SJSA1 (cell line): ENCODE measurements around the gene CLTCL1. TPM values are rescaled to one million over a fixed set of nuclear protein-coding genes. Genes with fewer than 3 reads are reported as not detected.

Experiments
- DNase-seq, 2 experiments: peaks; one replicate each; pipeline ENCODE4 v3.0.0-alpha.2; 2015 to 2020; ENCODE audit warnings: low spot score in 2 of 2, low read depth in 1 of 2
- H3K27ac ChIP-seq: fragments of 250-450 bp; sonication (Bioruptor Pico); 2 replicates; pipeline ENCODE4 v1.5.1; 2020; ENCODE audit warnings: mild to moderate bottlenecking, moderate library complexity
- H3K27me3 ChIP-seq: fragments of 250-450 bp; sonication (Bioruptor Pico); replicated peaks from 2 replicates; pipeline ENCODE4 v1.5.1; 2020; ENCODE audit warnings: mild to moderate bottlenecking, moderate library complexity
- H3K36me3 ChIP-seq: fragments of 250-450 bp; sonication (Bioruptor Pico); 2 replicates; pipeline ENCODE4 v1.5.1; 2020; ENCODE audit warnings: mild to moderate bottlenecking
- H3K4me1 ChIP-seq: fragments of 250-450 bp; sonication (Bioruptor Pico); replicated peaks from 2 replicates; pipeline ENCODE4 v1.6.1; 2021; ENCODE audit warnings: mild to moderate bottlenecking
- H3K4me3 ChIP-seq: fragments of 250-450 bp; sonication (Bioruptor Pico); 2 replicates; pipeline ENCODE4 v1.5.1; 2020; ENCODE audit warnings: mild to moderate bottlenecking
- H3K9me3 ChIP-seq: fragments of 250-450 bp; sonication (Bioruptor Pico); replicated peaks from 2 replicates; pipeline ENCODE4 v1.5.1; 2020; ENCODE audit warnings: mild to moderate bottlenecking
- total RNA-seq: library from RNA; depleted of rRNA; stranded (reverse); fragments of >200 nt; shearing (Covaris generic); gene quantifications from 2 replicates; pipeline ENCODE4 v1.2.3, GENCODE V29; 2014

Gene CLTCL1
- total RNA-seq, 1 experiment from 2014 or later = 17.1 TPM

DNA sequence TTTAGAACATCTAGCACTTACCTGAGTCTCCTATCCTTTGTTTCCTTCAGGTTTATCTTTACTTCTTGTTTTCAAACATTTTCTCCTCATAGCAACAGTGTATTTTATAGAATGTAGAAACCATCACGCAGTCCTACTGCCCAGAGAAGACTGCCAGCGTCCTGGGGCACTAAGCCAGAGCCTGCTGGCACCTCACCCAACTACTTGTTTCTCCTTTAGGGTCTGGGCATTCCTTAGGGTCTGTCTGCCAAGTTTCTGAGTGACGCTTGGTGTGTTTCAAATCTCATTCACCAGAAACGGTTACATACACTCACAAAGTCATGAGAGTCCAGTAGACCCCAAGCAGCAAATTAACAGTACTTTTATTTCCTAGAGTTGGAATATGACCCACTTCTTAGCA lies 63.3 kb downstream of the CLTCL1 start:
- Histone ChIP-seq H3K4me3 (no peak overlapping the region), H3K9me3 (no peaks in the 10 kb centered on the region), H3K4me1 (no peaks in the 10 kb centered on the region), H3K27ac (no peak overlapping the region), H3K27me3 (no peaks in the 10 kb centered on the region), H3K36me3 (peaks cover 85% of the 10 kb centered on the region)
- no peak for DNase-seq

DNA sequence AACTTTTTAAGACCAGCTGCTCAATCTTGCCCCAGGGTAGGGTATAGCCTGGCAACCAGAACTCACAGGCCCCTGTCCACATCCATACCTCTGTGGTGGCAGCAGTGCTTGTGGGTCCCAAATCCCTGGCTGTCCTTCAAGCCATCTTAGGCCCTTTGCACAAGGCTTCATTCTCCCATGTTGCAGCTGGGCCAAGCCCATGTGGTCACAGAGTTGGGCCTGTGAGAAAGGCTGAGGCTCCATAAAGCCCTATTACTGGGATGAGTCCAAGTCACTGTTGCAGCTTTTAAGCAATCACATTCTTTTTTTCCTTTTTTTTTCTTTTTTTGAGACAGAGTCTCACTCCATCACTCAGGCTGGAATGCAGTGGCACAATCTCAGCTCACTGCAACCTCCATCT lies 65.1 kb downstream of the CLTCL1 start:
- DNase-seq = no peak
- Histone ChIP-seq H3K4me1 (no peaks in the 10 kb centered on the region), H3K27ac (no peak overlapping the region), H3K27me3 (no peaks in the 10 kb centered on the region), H3K36me3 (peaks cover 87% of the 10 kb centered on the region), H3K4me3 (no peak overlapping the region), H3K9me3 (no peaks in the 10 kb centered on the region)

DNA sequence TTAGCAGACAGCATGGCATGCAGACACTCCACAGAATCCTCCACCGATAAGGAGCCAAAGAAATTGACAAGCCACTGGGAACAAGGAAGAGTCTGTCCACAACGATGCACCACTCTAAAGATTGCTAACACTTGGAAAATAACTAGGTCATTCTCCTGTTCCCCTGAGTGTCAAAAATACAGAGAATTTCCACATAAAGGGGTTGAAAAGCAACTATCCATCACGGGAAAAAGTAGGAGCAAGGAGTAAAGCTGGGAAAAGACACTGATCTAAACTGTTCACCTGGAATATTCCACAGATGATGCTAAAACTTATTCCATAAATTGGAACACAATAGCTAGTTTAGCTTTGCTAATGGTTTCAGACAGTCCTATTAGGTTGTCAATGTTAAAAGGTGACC lies 66.0 kb downstream of the CLTCL1 start:
- no peak for DNase-seq
- H3K27ac ChIP-seq = no peak overlapping the region
- H3K4me3 ChIP-seq = no peak overlapping the region
- H3K27me3 ChIP-seq = no peaks in the 10 kb centered on the region
- H3K36me3 ChIP-seq = peaks cover 90% of the 10 kb centered on the region
- H3K4me1 ChIP-seq = no peaks in the 10 kb centered on the region
- no peaks in the 10 kb centered on the region for H3K9me3 ChIP-seq

DNA sequence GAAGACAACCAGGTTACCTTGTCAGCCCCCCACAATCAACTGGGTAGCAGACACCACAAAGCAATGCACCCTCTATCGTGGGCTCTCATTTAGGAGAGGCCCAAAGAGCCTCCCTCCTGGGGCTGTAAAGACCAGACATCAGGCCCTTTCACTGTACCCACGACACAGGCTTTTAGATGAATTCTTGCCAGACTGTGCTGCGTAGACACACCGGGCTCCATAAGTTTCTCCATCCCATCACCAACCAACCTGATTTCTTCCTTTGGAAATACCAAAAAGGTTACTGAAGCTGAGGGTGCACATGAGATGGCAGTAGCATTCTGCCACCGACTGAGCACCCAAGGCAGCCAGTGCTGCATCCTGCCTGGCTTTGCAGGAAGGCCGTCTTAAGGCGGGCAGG lies 66.5 kb downstream of the CLTCL1 start:
- H3K4me1 ChIP-seq = no peaks in the 10 kb centered on the region
- H3K4me3 ChIP-seq = no peak overlapping the region
- peaks cover 91% of the 10 kb centered on the region for H3K36me3 ChIP-seq
- no peaks in the 10 kb centered on the region for H3K27me3 ChIP-seq
- no peak for DNase-seq
- no peaks in the 10 kb centered on the region for H3K9me3 ChIP-seq
- H3K27ac ChIP-seq = no peak overlapping the region

DNA sequence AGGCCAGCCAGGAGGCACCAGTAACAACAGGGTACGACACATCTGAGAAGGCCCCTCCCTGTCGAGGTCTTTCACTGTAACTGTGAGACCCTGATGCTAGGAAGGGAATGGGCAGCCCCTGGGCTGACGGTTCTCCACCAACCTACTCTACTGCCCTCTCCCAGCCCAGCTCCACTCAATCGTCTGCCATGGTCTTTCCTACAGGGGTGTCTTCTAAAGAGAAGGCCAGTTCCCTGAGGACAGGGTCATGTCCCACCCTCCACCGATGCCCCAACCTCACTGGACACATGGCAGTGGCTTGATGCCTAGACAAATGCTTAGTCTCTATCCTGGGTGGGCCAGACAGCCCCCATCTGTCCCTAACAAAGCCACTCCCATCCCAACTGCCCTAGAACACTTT lies 67.0 kb downstream of the CLTCL1 start:
- Histone ChIP-seq H3K36me3 (peaks cover 93% of the 10 kb centered on the region), H3K4me3 (no peak overlapping the region), H3K27me3 (no peaks in the 10 kb centered on the region), H3K4me1 (no peaks in the 10 kb centered on the region), H3K9me3 (no peaks in the 10 kb centered on the region), H3K27ac (no peak overlapping the region)
- no peak for DNase-seq

DNA sequence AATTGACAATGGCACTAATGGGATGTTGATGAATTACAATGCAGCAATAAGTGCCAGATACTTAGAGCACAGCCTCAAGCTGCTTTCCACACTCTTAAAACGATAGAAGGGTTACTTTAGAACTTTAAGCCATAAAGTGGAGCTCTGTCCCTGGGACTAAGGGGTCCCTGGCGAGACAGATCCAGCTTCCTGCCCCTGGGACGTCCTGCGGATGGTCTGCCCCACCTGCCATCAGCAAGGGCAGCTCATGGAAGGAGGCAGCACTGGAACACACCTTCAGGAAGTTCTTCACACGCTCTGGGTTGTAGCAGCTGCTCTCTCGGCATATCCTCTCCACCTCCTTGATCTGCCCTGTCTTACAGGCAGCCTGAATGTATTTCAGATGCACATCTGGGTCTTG lies 67.9 kb downstream of the CLTCL1 start:
- DNase-seq = no peak
- Histone ChIP-seq H3K27ac (no peak overlapping the region), H3K36me3 (peaks cover 90% of the 10 kb centered on the region)

DNA sequence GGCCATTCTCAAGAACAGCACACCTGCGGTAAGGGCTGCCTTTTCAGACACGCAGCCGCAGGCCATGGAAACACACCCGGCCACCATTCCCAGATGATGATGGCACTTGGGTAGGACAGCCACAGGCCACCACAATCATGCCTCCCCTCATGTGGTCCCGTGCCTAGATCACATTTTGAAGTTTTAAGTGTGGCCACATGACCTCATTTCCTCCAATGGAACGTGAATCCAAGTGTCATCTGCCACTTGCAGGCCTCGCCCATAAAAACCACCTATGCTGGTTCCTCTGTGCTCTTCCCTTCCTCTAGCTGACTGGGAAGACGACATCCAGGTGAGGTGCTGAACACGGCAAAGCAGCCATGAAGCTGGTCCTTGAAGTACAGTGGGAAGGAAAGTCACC lies 68.4 kb downstream of the CLTCL1 start:
- no peaks in the 10 kb centered on the region for H3K9me3 ChIP-seq
- H3K27me3 ChIP-seq = no peaks in the 10 kb centered on the region
- H3K27ac ChIP-seq = no peak overlapping the region
- DNase-seq = no peak
- H3K36me3 ChIP-seq = peaks cover 87% of the 10 kb centered on the region
- H3K4me1 ChIP-seq = no peaks in the 10 kb centered on the region
- no peak overlapping the region for H3K4me3 ChIP-seq

More for the DNA sequence above, 67.9 kb downstream of the CLTCL1 start:
- H3K27me3 ChIP-seq = no peaks in the 10 kb centered on the region
- H3K4me1 ChIP-seq = no peaks in the 10 kb centered on the region
- no peak overlapping the region for H3K4me3 ChIP-seq
- no peaks in the 10 kb centered on the region for H3K9me3 ChIP-seq

DNA sequence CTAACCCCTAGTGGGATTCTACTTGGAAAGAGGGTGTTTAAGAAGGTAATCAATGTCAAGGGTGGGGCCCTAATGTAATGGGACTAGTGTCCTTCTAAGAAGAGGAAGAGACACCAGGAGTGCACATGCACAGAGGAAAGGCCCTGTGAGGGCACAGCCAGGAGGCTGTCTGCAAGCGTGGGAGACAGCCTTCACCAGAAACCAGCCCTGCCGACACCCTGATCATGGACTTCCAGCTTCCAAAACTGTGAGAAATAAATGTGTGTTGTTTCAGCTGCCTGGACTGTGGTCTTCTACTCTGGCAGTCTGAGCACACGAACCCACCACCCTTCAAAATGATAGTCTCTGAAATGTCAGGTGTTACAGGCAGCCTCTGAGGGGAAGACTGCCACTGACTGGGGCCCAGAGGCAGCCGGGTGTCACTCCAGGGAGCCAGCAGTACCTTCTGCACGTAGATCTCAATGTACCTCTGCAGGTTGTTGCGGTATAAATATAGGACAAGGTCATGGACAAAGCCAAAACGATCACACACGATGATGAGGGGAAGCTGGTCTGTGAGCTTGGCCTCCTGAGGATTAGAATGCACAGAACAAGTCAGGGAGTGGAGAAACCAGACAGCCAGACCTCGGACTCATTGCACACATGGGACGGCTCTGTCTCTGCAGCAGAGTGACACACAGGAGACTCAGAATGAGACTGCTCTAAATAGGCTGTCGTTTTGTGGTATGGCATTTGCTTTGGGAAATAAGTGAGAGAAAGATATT lies 69.1 kb downstream of the CLTCL1 start:
- H3K4me3 ChIP-seq = no peak overlapping the region
- DNase-seq = no peak
- no peak overlapping the region for H3K27ac ChIP-seq

DNA sequence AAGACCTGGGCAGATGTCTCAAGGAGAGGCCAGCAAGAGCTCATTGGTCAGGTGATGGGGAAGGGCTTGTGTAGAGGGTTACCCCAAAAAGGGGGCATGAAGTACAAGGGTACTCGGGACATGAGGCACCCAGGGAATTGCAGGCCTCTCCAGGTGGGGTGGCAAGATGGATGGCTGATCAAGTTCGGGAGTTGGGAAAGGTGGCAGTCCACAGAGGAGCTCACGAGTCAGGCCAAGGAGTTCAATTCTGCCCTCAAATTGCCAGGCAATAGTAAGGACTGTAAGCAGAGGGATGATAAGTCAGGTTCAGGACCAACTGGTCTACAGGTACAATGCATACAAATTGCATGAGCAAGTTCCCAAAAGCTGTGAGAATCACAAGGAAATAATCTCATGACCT lies 70.7 kb downstream of the CLTCL1 start:
- DNase-seq = no peak
- Histone ChIP-seq H3K4me3 (no peak overlapping the region), H3K9me3 (no peaks in the 10 kb centered on the region), H3K27ac (no peak overlapping the region), H3K27me3 (no peaks in the 10 kb centered on the region), H3K4me1 (no peaks in the 10 kb centered on the region), H3K36me3 (peaks cover 75% of the 10 kb centered on the region)

More for the DNA sequence above, 69.1 kb downstream of the CLTCL1 start:
- H3K36me3 ChIP-seq = peaks cover 81% of the 10 kb centered on the region
- H3K9me3 ChIP-seq = no peaks in the 10 kb centered on the region
- no peaks in the 10 kb centered on the region for H3K4me1 ChIP-seq
- H3K27me3 ChIP-seq = no peaks in the 10 kb centered on the region

DNA sequence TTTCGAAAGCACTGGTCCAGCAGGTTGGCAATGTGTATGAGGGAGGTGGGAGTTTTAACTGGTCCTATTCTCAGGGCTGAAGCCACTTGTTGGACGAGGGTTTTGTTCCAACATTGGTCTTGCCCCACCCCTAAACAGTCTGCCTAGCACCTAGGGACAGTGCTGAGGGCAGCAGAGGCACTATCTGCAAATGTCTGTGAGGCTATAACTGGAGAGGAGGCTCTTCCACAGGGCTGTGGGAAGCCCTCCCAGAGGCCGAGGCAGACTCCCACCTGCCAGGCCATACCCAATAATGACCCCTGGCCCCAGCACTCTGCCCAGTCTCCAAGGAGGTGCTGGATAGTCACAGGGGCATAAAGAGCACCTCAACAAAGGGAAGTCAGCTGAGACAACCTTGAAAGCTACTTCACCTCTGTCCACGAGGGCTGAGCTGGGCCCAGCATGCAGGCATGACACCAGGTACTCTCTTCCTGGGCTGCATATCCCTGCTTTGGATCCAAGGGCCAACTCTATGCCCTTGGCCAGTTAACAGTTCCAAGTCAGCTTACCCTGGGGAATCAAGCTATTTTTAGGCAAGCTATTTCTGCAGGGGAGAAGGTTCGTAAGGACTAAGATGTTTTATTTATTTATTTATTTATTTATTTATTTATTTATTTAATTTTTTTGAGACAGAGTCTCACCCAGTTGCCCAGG lies 72.8 kb downstream of the CLTCL1 start:
- Histone ChIP-seq H3K4me3 (no peak overlapping the region), H3K9me3 (no peaks in the 10 kb centered on the region), H3K27me3 (no peaks in the 10 kb centered on the region), H3K4me1 (no peaks in the 10 kb centered on the region), H3K36me3 (peaks cover 68% of the 10 kb centered on the region), H3K27ac (no peak overlapping the region)
- no peak for DNase-seq

DNA sequence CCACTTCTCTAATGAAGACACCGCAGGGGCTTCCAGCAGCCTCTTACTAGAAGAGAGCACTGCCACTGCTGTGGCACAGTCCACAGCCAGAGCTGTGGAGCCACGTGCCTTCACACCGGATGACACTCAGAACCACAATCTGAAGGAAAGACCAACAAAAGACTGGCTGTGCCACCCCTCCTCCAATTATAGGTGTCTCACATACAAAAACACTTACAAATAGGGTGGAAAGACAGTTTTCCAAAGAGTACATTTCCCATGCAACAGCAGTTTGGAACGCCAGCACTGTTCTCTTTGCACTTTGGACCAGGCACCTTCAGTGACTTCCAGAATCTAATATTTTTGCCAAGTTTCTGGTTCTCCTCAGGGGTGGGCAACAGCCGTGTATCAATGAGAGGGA lies 74.9 kb downstream of the CLTCL1 start:
- no peak overlapping the region for H3K27ac ChIP-seq
- no peaks in the 10 kb centered on the region for H3K4me1 ChIP-seq
- no peak for DNase-seq
- no peaks in the 10 kb centered on the region for H3K27me3 ChIP-seq
- no peak overlapping the region for H3K4me3 ChIP-seq
- H3K9me3 ChIP-seq = no peaks in the 10 kb centered on the region
- peaks cover 47% of the 10 kb centered on the region for H3K36me3 ChIP-seq

DNA sequence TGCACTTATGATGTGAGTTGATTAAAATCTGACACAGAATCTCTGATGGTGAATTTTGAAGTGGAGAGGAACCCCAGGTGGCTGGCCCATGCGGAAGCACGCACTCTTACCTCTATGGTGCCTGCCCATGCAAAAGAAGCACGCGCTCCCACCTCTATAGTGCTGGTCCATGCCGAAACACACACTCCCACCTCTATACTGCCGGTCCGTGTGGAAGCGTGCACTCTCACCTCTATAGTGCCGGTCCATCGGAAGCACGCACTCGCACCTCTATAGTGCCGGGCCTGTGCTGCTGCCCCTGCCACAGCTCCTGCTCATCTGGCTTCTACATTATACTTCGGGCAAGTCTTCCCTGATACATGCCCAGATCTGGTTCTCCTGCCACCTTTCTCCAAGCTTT lies 76.2 kb downstream of the CLTCL1 start:
- no peak overlapping the region for H3K4me3 ChIP-seq
- peaks cover 41% of the 10 kb centered on the region for H3K36me3 ChIP-seq
- no peaks in the 10 kb centered on the region for H3K4me1 ChIP-seq
- no peaks in the 10 kb centered on the region for H3K9me3 ChIP-seq
- H3K27ac ChIP-seq = no peak overlapping the region
- H3K27me3 ChIP-seq = no peaks in the 10 kb centered on the region
- DNase-seq = no peak

DNA sequence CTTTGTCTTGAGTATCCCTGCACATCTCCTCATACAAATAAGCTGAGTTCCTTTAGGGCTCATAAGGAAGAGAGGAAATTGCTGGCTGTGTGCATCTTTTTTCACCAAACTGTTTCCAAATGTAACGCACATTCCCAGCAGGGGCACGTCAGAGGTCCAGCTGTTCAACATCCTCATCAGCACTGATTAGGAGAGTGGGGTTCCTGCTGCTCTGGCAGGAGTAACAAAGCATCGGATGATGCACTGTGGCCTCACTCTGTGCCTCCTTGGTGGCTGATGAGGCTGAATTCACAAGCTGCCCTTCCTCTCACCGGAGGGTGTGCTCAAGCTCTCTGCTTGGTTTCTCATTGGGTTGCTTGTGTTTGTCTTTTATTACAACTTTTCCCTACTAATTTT lies 77.4 kb downstream of the CLTCL1 start:
- H3K4me3 ChIP-seq = no peak overlapping the region
- no peaks in the 10 kb centered on the region for H3K9me3 ChIP-seq
- peaks cover 42% of the 10 kb centered on the region for H3K36me3 ChIP-seq
- no peak overlapping the region for H3K27ac ChIP-seq
- DNase-seq = no peak
- no peaks in the 10 kb centered on the region for H3K27me3 ChIP-seq
- no peaks in the 10 kb centered on the region for H3K4me1 ChIP-seq

DNA sequence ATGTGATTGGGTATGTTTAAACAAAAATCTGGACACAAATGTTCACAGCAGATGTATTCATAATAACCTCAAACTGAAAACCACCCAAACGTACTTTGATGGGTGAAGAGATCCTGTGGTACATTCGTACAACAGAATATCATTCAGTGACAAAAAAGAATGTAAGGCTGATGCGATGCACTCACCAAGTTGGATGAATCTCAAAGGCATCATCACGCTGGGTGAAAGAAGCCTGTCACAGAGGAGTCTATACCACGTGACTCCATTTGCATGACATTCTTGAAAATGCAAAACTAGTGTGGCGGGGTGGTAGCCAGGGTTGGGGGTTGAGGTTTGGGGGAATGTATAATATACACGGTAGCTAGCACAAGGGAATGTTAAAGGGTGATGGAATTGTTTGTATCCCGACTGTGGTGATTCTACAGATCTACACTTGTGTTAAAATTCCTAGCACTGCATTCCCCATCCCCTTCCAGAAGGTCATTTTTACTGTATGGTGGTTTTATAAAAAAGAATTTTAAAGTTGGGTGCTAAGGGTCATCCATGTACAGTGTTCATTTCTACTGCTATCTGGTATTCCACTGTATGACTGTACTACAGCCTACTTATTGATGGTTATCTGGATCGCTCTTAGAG lies 78.0 kb downstream of the CLTCL1 start:
- no peak for DNase-seq
- Histone ChIP-seq H3K36me3 (peaks cover 44% of the 10 kb centered on the region), H3K9me3 (no peaks in the 10 kb centered on the region), H3K27me3 (no peaks in the 10 kb centered on the region), H3K27ac (no peak overlapping the region), H3K4me1 (no peaks in the 10 kb centered on the region), H3K4me3 (no peak overlapping the region)
